ENCODE measurements around the gene IHH.

Gene IHH

DNA sequence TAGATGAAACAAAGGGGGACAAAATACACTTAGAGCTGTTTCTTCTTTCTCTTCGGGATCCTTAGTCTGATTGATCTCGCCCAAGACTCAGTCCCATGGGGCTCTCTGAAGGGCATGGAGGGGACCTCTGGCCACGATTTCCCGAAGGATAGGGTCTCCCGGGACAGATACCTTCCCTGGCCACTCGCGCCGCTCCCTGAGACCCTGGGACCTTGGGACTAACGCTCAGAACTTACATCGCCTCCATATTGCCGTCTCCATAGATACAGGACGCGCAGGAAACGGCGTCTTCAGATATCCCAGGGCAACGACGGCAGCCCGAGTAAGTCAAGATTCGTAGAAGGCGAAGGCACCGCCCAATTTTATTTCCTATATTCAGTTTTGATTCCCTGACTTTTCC is 19.5 kb downstream of the IHH start, which contains the start of gene CFAP65:
CFAP65 (minus strand) TSS at position 265 of the 400 bp plus-strand sequence. CDS start 2,468 bp downstream, outside the sequence.
- peak in 38 of 51 donors; percentile 6 to 75 (median 43) for DNase-seq

DNA sequence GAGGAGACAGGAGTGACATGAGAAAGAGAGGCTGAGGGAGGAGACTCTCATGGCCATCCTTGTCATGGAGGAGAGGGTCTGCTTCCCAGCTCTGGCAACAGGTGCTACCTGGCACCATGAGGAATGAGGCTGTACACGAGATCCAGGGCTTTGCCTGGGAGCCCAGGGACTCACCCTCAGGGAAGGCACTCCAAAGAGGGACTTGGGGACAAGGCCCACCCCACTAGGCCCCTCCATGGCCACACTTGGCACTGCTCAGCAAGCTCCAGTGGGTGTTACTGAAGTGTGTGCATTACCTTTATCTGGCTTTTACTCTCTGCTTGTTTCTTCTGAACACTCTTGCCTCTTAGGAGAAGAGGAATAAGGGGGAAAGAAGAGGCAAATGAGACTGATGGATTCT is 22.1 kb downstream of the IHH start:
- no peak for DNase-seq

DNA sequence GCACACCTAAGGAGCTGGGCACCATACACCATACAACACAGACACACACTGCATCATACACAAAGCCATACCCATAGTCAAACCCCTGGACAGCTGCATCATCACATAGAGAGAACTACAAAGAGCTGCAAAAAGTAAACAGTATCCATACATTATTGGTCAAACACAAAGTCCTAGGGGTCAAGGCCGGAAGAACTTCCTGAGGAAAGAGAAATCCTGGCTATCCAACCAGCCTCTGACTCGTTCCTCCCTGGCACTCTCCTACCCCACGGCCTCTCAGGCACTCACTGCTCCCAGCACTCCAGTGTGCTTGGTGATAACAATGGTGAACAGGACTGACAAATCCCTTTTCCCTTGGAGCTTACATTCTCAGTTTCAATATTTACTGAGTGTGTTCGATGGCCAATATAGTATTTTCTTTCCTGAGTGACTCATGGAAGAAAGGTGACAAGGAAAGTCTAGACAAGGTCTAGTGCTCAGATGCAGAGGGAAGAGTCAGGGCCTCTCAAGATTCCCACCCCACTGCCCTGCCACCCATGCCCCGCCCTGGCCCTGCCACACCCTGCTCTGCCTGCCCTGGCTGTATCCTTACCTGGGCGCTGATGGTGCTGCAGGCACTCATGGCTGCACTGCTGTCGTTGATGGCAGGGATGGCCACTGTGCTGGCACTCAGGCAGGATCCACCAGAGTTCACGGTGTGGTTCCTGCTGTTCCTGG is 22.8 kb downstream of the IHH start:
- no peak for DNase-seq

DNA sequence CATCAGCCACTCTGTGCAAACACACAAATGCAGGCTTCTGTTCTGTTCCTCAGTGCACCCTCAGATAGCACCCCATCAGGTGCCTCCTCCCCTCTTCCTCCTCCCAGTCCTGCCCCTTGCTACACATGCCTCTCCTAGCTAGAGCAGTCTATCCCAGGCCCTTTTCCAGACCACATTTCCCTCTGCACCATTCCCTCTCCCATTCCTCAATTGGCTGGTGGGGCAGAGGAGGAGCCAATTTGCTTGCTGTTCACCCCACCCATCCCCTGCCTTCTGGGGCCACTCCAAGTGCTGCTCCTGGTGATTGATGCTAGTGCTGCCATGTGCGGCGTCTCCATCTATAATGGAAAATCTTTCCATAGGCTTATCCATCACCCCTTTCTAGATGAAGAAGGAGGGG is 24.8 kb downstream of the IHH start:
- no peak for DNase-seq

DNA sequence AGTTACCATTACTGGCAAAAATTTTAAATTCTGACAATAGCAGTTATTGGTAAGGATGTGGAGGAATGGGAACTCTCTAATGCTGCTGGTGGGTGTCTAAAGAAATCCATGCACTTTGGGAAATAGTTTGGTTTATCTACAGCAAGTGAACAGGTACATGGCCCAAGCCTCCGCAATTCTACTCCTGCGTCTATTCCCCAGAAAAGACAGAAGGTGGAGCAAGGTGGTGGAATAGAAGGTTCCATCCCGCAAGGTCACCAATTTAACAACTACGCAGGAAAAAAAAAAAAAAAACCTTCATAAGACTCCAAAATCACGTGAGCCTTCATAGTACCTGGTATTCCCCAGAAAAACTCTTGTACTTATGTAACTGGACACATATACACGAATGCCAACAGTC is 25.9 kb downstream of the IHH start:
- no peak for DNase-seq

DNA sequence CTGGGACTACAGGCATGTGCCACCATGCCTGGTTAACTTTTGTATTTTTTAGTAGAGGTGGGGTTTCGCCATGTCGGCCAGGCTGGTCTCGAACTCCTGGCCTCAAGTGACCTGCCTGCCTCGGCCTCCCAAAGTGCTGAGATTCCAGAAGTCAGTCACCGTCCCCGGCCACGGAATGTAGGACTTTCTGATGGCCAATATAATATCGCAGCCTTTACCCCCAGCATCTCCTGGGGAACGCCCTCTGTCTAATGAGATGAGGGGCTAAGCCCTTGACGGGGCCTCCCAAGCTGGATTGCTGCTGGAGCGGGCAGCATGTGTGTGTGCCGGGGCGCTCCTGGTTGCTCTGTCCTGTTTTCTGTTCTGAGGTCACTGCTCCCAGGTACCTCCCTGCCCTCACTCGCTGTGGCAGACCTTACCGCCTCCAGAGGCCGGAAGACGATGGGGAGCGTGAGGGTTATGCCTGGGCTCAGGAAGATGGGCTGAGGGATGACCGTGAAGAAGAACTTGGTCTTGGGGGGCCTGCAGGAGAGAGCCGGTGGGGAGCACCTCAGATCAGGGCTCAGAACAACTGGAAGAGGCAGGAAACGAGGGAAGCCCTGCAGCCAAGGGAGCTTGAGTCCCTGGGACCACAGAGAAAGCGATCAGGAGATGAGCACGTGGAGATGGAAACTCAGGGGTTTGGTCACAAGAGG is 28.5 kb downstream of the IHH start:
- no peak for DNase-seq

DNA sequence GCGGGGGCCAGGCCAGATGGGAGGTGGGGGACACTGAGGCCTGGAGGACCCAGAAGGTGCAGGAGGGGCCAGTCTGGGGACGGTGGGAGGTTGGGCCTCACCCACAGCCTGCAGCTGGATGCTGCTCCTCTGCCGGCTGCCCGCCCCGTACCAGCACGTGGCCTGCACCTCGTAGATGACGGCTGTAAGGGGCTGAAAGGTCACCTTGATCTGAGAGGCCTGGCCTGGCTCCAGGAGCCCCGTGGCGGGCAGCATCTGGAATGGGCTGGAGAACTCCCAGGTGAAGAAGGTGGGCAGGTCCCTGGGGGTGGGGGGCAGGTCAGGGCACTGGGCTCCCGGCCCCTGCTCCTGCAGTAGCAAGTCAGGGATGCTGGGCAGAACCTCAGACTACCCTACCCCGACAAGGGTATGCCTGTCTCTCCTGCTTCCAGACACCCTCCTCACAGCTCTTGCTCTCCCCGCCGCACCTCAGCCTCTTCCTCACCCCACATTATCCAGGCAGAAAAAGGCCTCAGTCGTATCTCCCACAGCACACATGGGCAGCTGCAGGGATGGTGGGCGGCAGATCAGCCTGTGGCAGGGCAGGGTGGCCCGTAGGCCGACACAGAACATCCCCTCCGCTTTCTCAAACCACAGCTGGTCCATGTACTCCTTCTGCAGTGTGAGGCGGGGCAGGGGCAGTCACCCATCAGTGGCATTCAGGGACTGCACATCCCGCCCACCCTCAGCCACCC is 29.5 kb downstream of the IHH start:
- no peak for DNase-seq

DNA sequence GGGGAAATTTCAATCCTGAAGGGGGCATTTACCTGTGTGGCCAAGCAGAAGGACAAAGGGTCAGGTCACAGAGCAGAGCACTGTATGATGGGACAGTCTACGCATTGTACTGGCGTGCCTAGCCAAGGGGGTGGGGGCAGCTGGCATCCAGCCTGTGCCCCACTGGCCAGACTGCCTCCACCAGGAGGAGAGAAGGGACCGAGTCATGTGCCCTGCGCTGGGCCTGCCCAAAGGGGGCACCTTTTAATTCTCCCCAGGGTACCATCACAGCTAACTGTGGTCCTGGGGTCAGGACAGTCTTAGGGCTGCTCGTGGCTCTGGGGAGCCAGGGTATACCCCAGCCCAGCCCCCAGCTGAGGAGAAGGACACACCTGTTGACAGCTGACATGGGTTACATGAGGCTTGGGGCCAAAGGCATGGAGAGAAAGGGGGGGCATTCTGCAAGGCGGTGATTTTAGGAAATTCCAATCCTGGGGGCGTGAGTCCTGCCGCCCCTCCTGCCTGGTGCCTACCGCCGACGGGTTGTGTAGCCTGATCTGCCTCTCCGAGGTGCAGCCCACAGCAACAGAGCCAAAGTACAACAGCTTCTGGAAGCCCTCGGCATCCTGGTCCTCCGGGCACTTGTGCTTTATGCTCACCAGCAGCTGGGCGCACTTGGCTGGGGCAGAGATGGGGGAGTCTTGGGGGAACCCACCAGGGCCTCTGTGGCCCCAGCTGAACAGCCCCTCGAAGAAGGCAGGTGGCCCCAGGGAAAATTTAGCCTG is 30.4 kb downstream of the IHH start:
- no peak for DNase-seq

DNA sequence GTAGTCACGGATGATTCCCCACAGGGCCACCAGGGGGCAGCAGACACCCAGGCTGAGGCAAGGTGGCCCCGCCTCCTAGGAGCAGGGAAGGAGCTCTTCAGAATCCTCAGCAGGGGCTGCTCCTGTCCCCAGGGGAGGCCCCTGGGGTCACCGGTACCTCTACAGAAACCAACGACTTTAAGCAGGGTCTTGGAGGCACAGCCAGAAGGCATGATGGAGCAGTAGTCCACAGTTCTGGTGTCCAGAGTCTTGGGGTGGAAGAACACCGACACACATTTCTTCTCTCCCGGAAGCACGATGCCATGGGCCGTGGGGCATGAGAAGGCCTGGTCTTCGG is 30.9 kb downstream of the IHH start:
- peak in 50 of 51 donors; percentile 20 to 91 (median 65) for DNase-seq

DNA sequence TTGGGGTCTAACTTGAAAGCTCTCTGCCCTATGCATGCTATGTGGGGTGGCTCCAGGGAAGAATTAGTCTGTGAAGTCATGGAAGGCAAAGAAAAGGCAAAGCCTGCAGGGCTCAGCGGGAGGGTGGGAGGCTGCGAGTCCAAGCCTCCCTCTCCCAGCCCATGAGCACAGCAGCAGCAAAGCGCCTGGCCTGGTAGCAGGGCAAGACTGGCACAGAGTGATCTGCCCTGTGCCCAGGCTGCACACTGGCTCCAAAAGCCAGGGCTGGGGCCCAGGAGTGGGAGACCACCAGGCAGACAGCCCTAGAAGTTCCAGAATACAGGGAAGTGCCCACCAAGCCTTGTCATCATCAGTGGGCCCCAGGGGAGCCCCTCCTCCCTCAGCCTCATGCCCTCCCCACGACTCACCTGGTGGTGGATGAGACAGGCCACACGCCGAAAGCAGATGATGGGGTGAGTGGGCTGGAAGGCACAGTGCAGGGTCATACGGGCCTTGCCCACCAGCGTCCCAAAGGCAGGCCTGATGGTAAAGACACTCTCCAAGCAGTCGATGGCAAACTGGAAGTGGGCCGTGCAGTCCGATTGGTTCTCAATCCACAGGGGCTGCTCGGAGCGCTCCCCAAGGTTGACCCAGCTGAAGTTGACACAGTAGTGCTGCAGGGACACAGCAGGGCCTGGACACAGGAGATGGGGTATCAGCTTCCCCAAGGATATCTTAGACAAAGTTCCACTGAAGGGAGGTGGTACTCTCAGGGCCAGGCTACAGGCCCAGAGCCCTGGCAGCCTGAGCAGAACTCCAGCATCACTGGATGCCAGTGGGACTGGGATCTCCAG is 31.5 kb downstream of the IHH start:
- DNase-seq: no peak

DNA sequence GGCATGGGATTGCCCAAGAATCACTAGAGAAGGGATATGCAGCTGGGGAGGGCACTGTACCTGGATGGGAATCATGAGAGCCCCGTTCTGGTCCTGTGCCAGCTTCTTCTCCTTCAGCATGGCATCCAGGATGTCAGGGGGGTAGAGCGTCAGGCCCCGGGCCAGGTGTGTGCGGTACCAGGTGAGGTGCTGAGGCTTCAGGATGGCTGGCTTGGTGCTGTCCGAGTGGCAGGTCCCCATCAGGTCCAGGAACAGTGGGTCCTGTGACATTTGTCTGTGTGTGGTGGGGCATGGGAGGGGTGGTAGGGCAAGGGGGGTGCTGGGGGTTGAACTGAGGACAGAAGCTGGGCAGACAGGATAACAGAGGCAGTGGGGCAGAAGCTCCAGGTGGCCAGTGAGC is 32.6 kb downstream of the IHH start:
- no peak for DNase-seq

DNA sequence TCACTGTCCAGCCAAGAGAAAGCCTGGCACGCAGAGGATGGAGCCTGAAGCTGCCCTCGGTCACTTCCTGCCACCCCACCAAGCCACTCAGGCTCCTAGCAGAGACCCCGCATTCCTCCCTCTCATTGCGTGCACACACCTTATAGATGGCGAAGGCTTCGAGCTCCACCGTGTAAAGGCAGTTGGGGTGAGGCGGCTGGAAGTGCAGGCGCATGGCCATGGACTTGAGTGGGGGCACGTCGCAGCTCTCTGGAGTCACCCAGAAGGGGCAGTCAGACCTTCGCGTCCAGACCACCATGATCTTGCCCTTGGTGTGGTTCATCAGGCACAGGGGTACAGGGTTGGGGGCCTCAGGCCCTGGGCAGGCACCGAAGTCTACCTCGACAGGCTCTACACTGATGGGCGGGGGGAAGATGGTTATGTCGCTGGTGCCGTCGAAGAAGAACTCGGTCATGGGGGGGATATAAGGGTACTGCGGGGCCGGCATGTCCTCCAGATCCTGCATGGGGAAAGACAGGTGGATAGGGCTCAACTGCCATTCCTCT is 33.1 kb downstream of the IHH start:
- DNase-seq: no peak

DNA sequence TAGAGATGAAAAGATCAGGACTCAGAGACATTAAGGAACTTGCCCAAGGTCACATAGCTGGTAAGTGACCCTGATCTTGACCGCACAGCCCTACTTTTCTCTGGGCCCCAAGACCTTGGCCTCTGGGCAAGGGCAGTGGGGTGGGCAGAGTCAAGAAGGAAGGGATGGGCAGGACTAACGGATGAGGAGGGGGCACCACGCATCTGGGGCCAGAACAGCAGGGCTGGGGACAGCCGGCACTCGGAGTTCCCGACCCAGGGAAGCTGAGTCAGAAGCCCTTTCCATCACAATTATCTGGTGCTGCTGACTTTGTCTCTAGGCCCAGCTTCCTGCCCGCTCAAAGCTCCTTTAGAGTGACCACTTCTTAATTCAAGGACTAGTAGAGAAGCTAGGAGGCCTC is 33.8 kb downstream of the IHH start:
- no peak for DNase-seq

DNA sequence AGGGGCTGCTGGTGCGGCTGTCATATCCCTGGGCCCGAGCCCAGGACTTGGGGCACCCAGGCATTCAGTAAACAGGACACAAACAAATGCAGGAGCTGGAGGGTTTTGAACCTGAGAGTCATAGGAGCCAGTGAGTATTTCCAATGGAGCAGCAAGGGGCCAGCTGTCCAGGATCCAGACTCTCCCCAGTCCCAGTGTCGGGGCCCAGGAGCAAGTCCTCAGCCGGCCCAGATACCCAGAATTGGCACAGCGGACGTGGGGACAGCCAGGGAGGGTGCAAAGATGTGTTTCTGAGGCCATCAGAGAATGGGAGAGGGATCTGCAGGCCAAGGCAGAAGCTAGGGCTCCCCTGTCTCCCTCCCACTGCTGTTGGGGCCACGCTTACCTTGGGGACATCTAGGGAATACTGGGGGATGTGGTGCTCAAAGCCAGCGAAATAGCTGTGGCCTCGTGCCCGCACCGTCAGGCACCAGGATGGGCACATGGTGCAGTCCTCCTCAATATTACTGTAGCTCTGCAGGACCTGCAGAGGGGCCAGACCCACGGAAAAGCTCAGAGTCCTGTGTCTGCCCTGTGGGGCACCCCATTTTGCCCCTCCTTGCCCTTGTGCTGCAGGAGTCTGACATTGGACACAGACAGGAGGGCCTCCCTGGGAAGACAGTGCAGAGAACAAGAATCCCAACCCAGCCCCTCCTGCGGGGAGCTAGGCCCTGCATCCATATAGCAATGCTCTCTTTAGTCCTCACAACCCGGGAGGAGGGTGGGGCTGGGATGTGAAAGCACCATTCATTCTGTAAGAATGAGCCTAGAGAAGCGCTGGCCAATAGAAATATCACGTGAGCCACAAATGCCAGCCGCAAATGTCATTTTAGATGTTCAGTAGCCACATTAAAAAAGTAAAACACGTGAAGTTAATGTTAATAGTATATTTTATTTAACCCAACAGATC is 34.8 kb downstream of the IHH start:
- peak in 40 of 51 donors; percentile 6 to 87 (median 61) for DNase-seq

DNA sequence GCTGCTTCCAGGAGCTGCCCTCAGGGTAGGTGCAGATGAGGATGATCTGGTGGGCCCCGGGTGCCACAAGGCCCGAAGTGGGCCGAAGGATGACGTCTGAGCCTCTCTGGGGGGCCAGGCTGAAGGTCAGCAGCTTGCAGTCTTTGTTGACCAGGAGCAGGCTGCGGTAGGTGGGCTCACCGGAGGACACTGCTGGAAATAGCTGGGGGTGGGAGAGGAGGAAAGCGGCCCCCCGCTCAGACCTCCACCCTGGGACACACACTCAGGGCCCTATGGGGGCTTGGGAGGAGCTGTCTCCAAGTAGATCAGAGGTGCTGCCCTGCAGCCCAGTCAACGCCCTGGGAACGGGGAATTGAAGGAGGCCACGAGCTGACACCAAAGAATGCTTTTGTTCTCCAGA is 36.7 kb downstream of the IHH start:
- no peak for DNase-seq

DNA sequence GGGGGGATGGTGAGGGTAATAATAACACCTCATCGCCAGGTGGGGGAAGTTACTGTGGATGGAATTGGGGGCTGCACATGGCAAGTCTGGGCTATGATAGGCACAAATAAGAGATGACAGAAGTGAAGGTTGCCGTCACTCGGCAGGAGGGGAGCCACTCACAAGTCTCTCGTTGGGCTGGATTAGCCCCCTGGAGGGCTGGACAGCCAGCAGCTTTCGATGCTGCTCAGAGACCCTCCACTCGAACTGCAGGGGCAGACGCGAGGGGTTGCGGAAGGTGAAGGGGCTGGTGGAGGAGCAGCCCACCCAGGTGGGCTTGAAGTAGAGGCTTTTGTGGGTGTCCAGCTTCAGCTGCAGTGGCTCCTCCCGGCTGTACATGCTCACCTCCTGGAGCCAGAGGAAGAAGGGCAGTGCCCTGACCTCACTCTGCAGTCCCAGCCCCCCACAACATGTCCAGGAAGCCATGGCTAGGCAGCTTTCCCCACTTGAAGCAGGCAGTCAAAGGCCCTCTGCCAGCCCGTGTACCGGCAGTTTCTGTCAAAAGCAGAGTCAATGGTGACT is 37.6 kb downstream of the IHH start:
- no peak for DNase-seq

DNA sequence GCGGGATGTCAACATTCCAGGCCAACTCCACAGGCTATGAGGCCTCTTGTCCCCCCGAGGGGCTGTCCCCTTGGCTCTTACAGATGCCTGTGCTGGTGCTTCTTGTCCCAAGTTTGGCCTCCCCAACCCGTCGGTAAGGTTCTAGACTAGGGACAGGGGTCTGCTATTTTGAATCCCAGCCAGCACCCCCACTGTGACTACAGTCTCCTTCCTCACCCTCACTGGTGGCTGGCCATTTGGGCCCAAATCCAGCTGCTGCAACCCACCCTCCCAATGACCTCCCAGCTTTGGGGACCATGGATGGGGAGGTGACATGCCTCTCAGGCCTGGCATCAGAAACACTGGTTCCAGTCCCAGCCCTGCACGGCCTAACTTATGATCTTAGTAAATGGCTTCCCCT is 38.1 kb downstream of the IHH start:
- DNase-seq: no peak

DNA sequence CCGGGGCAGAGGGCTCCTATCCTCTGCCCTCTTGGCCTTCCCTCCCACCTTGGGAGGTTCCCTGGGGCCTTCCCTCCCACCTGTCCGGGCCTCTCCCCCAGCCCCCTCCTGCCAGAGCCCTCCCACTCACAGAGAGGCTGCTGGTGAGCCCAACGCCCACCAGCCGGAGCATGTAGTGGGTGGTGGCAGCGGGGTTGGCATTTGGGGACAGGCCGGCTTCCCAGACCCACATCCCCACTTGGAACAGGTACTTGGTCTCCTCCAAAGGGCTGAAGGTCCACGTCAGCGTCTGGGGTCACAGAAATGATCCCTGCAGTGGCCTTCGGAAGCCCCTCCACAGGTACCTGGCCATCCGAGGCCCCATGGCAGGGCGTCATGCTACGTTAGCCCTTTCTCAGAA is 38.7 kb downstream of the IHH start:
- DNase-seq: no peak

DNA sequence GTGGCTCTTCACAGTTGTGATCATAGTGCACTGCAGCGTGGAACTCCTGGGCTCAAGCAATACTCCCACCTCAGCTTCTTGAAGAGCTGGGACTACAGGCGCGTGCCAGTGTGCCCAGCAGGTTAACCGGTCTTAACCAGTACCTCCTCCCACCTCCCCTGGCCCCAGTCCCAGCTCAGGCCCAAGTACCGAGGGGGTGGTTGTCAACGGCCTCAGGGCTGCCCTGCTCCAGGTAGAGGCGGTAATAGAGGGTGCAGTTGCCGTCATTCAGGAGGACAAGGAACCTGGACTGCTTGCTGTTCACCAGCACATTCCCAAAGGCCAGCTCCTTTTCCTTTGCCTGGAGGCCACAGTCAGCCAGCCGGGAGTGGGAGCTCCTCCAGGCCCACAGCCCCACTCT is 39.1 kb downstream of the IHH start:
- DNase-seq: no peak
